Endodermal cell (in vitro differentiated cells): ENCODE measurements around the gene DLGAP1. TPM values are rescaled to one million over a fixed set of nuclear protein-coding genes. Genes with fewer than 3 reads are reported as not detected.

Experiments
- DNase-seq: peaks from one replicate; pipeline ENCODE4 v3.0.0-alpha.2; 2017
- H3K27ac ChIP-seq: 2 replicates; pipeline ENCODE4 v1.5.1; 2013; ENCODE audit warnings: mild to moderate bottlenecking, low read depth, low read length, moderate library complexity
- H3K27me3 ChIP-seq: 2 replicates; pipeline ENCODE4 v1.6.1; 2013; ENCODE audit warnings: mild to moderate bottlenecking, low read length, moderate library complexity; ENCODE audit not compliant: insufficient read depth, control insufficient read depth, poor library complexity, severe bottlenecking
- H3K36me3 ChIP-seq: 2 replicates; pipeline ENCODE4 v1.7.0; 2013; ENCODE audit warnings: mild to moderate bottlenecking, low read length, moderate library complexity; ENCODE audit not compliant: control insufficient read depth, insufficient read depth
- H3K4me1 ChIP-seq: one replicate; pipeline ENCODE4 v1.7.0; 2013; ENCODE audit warnings: low read length; ENCODE audit not compliant: control insufficient read depth, insufficient read depth
- H3K4me3 ChIP-seq: 2 replicates; pipeline ENCODE4 v1.5.1; 2013; ENCODE audit warnings: mild to moderate bottlenecking, low read length, moderate library complexity
- H3K9ac ChIP-seq: 2 replicates; pipeline ENCODE4 v1.6.1; 2013; ENCODE audit warnings: mild to moderate bottlenecking, low read length, moderate library complexity; ENCODE audit not compliant: poor library complexity, severe bottlenecking; ENCODE audit errors: extremely low read depth
- H3K9me3 ChIP-seq: 2 replicates; pipeline ENCODE4 v1.6.1; 2013; ENCODE audit warnings: mild to moderate bottlenecking, low read length, moderate library complexity; ENCODE audit not compliant: control insufficient read depth
- H3K27ac Mint-ChIP-seq: 2 replicates; pipeline ENCODE4 v1.8.0; 2020; ENCODE audit warnings: mixed read lengths
- H3K27me3 Mint-ChIP-seq: 2 replicates; pipeline ENCODE4 v1.8.0; 2021; ENCODE audit warnings: mild to moderate bottlenecking, mixed read lengths; ENCODE audit not compliant: insufficient read depth
- H3K36me3 Mint-ChIP-seq: 2 replicates; pipeline ENCODE4 v1.8.0; 2020; ENCODE audit warnings: low read depth, mixed read lengths
- H3K4me1 Mint-ChIP-seq: 2 replicates; pipeline ENCODE4 v1.8.0; 2020; ENCODE audit warnings: mixed read lengths
- H3K4me3 Mint-ChIP-seq: 2 replicates; pipeline ENCODE4 v1.8.0; 2020; ENCODE audit warnings: mild to moderate bottlenecking, moderate library complexity, mixed read lengths
- H3K9me3 Mint-ChIP-seq: 2 replicates; pipeline ENCODE4 v1.8.0; 2020; ENCODE audit warnings: mild to moderate bottlenecking, mixed read lengths
- WGBS, 2 experiments: methylation state at CpG; one replicate each; pipeline versions ENCODE4 v1.1.5 to v1.1.7; 2013; ENCODE audit warnings: missing lambda C conversion rate in 2 of 2, mixed read lengths in 1 of 2; ENCODE audit not compliant: insufficient coverage in 1 of 2, insufficient read length in 1 of 2; 5-methylcytosine and 5-hydroxymethylcytosine counted together
- total RNA-seq, 2 donors: library from RNA; stranded (reverse); fragmentation: NEBNext Ultra II Directional in 1 of 2; extraction: Animal tissue kit (Norgen Biotek cat#: 25700) in 1 of 2; gene quantifications; 2 replicates in 1 of 2; 3 replicates in 1 of 2; pipeline ENCODE4 v1.2.1, GENCODE V29; 2021
- TF ChIP-seq, protein P1 (sequence below): fragments of 200-600 bp; sonication (generic); conservative IDR thresholded peaks from 2 replicates; pipeline ENCODE4 v1.5.0; 2021; ENCODE audit warnings: antibody characterized with exemption, mild to moderate bottlenecking

Gene DLGAP1
- total RNA-seq, 2 donors from 2014 or later = 11.5 to 21.5 TPM

GRCh38 chr18:3840766-3841165 lies 614.3 kb downstream of the DLGAP1 start:
- H3K27me3 ChIP-seq = no peaks in the 10 kb centered on the region
- WGBS, 2 experiments = 83 to 94% methylated on average over 2 to 3 of the region's 3 CpGs
- Mint-ChIP-seq H3K4me3 (no peak overlapping the region), H3K9me3 (no peaks in the 10 kb centered on the region), H3K27ac (no peak overlapping the region), H3K36me3 (no peaks in the 10 kb centered on the region), H3K4me1 (peaks cover 7% of the 10 kb centered on the region), H3K27me3 (no peaks in the 10 kb centered on the region)
- DNase-seq = no peak
- no peaks in the 10 kb centered on the region for H3K4me1 ChIP-seq
- no peak overlapping the region for H3K4me3 ChIP-seq
- H3K9ac ChIP-seq = no peak overlapping the region
- H3K36me3 ChIP-seq = no peaks in the 10 kb centered on the region
- TF ChIP-seq, protein P1, sequence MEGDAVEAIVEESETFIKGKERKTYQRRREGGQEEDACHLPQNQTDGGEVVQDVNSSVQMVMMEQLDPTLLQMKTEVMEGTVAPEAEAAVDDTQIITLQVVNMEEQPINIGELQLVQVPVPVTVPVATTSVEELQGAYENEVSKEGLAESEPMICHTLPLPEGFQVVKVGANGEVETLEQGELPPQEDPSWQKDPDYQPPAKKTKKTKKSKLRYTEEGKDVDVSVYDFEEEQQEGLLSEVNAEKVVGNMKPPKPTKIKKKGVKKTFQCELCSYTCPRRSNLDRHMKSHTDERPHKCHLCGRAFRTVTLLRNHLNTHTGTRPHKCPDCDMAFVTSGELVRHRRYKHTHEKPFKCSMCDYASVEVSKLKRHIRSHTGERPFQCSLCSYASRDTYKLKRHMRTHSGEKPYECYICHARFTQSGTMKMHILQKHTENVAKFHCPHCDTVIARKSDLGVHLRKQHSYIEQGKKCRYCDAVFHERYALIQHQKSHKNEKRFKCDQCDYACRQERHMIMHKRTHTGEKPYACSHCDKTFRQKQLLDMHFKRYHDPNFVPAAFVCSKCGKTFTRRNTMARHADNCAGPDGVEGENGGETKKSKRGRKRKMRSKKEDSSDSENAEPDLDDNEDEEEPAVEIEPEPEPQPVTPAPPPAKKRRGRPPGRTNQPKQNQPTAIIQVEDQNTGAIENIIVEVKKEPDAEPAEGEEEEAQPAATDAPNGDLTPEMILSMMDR = no peak
- no peaks in the 10 kb centered on the region for H3K9me3 ChIP-seq
- H3K27ac ChIP-seq = peak overlapping the region; percentile 73

DNA sequence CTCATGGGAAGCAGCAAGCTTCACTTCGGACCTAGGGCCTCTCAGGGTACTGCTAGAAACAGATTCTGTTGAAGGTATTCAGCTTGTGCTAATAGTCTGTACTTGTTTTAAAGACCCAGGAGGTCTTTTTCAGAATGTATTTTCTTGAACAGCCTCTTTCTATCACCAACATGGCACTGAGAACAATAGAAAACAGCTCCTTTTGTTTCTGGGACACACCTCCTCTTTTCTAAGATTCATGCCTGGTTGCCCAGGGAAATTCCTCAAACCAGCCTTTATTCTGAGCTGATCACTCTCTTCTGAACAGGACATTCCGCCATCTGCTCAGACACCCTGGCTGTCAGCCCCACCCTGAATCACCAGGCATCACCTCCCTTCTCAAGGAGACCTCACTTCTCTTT lies 615.5 kb downstream of the DLGAP1 start:
- no peak for DNase-seq
- no peaks in the 10 kb centered on the region for H3K36me3 ChIP-seq
- Mint-ChIP-seq H3K4me3 (no peak overlapping the region), H3K9me3 (no peaks in the 10 kb centered on the region), H3K27me3 (no peaks in the 10 kb centered on the region), H3K36me3 (no peaks in the 10 kb centered on the region), H3K27ac (no peak overlapping the region), H3K4me1 (peaks cover 7% of the 10 kb centered on the region)
- H3K4me3 ChIP-seq = no peak overlapping the region
- TF ChIP-seq, protein P1 = no peak
- H3K9ac ChIP-seq = no peak overlapping the region
- H3K27ac ChIP-seq = peak overlapping the region; percentile 67
- H3K9me3 ChIP-seq = no peaks in the 10 kb centered on the region
- no peaks in the 10 kb centered on the region for H3K27me3 ChIP-seq
- H3K4me1 ChIP-seq = no peaks in the 10 kb centered on the region
- WGBS, 2 experiments = 87 to 100% methylated on average over 1 to 2 of the region's 2 CpGs

- H3K9me3 Mint-ChIP-seq = no peaks in the 10 kb centered on the region
- peaks cover 7% of the 10 kb centered on the region for H3K4me1 Mint-ChIP-seq
- Histone ChIP-seq H3K4me1 (no peaks in the 10 kb centered on the region), H3K9me3 (no peaks in the 10 kb centered on the region), H3K4me3 (no peak overlapping the region), H3K36me3 (no peaks in the 10 kb centered on the region), H3K27me3 (no peaks in the 10 kb centered on the region), H3K9ac (no peak overlapping the region), H3K27ac (no peak overlapping the region)
- H3K36me3 Mint-ChIP-seq = no peaks in the 10 kb centered on the region
- TF ChIP-seq, protein P1 = no peak
- no peak overlapping the region for H3K27ac Mint-ChIP-seq
- no peak overlapping the region for H3K4me3 Mint-ChIP-seq
- DNase-seq = no peak
- WGBS, 2 experiments = 79 to 82% methylated on average over 4 to 12 of the region's 12 CpGs
- no peaks in the 10 kb centered on the region for H3K27me3 Mint-ChIP-seq
These were observed 618.4 kb downstream of the DLGAP1 start for GRCh38 chr18:3836483-3837335.
